ENCODE data around the gene TECPR1. TPM values are rescaled to one million over a fixed set of nuclear protein-coding genes. Genes with fewer than 3 reads are reported as not detected.

TECPR1 gene
- total and polyA plus RNA-seq, 2 experiments from 2014 or later, result 4.6 to 24.4 TPM

DNA sequence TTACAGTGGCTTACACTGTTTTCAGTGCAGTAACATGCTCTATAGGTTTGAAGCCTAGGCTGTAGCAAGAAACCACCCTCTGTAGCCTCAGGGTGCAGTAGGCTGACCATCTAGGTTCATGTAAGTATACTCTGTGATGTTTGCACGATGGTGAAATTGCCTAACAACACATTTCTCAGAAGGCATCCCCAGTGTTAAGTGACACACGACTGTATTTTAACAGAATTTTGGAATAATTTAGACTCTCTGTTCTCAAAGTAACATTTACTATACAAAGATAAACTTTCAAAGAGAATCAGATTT lies 85.4 kb downstream of the TECPR1 start (continued):
- TF ChIP-seq, protein P1, sequence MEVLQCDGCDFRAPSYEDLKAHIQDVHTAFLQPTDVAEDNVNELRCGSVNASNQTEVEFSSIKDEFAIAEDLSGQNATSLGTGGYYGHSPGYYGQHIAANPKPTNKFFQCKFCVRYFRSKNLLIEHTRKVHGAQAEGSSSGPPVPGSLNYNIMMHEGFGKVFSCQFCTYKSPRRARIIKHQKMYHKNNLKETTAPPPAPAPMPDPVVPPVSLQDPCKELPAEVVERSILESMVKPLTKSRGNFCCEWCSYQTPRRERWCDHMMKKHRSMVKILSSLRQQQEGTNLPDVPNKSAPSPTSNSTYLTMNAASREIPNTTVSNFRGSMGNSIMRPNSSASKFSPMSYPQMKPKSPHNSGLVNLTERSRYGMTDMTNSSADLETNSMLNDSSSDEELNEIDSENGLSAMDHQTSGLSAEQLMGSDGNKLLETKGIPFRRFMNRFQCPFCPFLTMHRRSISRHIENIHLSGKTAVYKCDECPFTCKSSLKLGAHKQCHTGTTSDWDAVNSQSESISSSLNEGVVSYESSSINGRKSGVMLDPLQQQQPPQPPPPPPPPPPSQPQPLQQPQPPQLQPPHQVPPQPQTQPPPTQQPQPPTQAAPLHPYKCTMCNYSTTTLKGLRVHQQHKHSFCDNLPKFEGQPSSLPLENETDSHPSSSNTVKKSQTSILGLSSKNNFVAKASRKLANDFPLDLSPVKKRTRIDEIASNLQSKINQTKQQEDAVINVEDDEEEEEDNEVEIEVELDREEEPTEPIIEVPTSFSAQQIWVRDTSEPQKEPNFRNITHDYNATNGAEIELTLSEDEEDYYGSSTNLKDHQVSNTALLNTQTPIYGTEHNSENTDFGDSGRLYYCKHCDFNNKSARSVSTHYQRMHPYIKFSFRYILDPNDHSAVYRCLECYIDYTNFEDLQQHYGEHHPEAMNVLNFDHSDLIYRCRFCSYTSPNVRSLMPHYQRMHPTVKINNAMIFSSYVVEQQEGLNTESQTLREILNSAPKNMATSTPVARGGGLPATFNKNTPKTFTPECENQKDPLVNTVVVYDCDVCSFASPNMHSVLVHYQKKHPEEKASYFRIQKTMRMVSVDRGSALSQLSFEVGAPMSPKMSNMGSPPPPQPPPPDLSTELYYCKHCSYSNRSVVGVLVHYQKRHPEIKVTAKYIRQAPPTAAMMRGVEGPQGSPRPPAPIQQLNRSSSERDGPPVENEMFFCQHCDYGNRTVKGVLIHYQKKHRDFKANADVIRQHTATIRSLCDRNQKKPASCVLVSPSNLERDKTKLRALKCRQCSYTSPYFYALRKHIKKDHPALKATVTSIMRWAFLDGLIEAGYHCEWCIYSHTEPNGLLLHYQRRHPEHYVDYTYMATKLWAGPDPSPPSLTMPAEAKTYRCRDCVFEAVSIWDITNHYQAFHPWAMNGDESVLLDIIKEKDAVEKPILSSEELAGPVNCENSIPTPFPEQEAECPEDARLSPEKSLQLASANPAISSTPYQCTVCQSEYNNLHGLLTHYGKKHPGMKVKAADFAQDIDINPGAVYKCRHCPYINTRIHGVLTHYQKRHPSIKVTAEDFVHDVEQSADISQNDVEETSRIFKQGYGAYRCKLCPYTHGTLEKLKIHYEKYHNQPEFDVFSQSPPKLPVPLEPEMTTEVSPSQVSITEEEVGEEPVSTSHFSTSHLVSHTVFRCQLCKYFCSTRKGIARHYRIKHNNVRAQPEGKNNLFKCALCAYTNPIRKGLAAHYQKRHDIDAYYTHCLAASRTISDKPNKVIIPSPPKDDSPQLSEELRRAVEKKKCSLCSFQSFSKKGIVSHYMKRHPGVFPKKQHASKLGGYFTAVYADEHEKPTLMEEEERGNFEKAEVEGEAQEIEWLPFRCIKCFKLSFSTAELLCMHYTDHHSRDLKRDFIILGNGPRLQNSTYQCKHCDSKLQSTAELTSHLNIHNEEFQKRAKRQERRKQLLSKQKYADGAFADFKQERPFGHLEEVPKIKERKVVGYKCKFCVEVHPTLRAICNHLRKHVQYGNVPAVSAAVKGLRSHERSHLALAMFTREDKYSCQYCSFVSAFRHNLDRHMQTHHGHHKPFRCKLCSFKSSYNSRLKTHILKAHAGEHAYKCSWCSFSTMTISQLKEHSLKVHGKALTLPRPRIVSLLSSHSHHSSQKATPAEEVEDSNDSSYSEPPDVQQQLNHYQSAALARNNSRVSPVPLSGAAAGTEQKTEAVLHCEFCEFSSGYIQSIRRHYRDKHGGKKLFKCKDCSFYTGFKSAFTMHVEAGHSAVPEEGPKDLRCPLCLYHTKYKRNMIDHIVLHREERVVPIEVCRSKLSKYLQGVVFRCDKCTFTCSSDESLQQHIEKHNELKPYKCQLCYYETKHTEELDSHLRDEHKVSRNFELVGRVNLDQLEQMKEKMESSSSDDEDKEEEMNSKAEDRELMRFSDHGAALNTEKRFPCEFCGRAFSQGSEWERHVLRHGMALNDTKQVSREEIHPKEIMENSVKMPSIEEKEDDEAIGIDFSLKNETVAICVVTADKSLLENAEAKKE (CRISPR knock-in tag; IDR thresholded peaks at IDR 0.05), result no peak
- TF ChIP-seq CREB1 (CRISPR knock-in tag; IDR thresholded peaks at IDR 0.05; ENCODE audit: low read depth), result no peak
- no peak for TF ChIP-seq POLR2AphosphoS5 (IDR thresholded peaks at IDR 0.05; ENCODE audit: low read depth)

DNA sequence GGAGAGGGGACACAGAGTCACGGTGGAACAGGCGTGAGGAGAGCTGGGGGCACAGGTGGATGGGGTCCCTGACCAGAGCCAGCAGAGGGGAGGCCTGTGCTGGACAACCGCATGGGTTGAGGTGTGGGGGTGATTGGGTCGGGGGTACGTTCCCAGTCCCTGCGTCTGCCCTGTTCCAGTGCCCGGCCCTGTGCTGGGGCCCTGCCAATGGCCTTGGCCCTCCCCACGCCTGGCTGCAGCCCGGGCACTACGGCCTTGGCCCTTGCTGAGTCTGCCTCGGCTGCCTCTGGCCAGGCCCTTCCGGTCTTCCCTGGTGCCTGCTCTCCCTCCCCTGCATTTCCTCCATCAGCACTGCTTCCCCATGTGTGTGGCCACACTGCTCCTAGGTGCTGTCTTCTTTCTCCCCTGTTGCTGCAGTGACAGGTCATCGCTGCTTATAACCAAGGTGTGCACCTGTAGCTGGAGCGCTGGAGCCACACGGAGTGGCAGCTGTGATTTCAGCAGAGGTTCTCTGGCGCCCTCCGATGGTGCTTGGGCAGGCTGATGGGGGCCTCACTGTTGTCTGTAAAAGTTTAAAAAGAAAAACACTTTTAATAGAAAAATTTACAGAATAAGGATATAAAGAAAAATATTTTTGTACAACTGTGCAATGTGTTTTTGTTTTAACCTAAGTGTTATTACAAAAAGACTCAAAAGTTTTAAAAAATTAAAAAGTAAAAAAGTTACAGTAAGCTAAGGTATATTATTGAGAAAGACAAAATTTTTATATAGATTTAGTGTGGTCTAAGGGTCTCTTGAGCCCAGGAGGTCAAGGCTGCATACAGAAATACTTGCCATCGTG lies 86.0 kb downstream of the TECPR1 start:
- Mint-ChIP-seq H3K4me1 (peaks cover 22% of the 10 kb centered on the region; the same call in 2 of the 3 replicates), H3K27ac (no peak overlapping the region)
- H3K9me2 ChIP-seq (ENCODE audit: insufficient read depth), result no peaks in the 10 kb centered on the region

More for the DNA sequence above, 86.0 kb downstream of the TECPR1 start:
- peaks cover 5% of the 10 kb centered on the region for H3K4me1 ChIP-seq (ENCODE audit: insufficient read depth)
- no peak overlapping the region for H3K4me3 Mint-ChIP-seq
- H3K79me2 ChIP-seq (replicated peaks; ENCODE audit: insufficient read depth), result peaks cover 12% of the 10 kb centered on the region
- H3K4me3 ChIP-seq, result no peak overlapping the region
- H3K27me3 Mint-ChIP-seq (ENCODE audit: insufficient read depth, low read depth, poor library complexity), result peaks cover 3% of the 10 kb centered on the region
- no peaks in the 10 kb centered on the region for H3K27me3 ChIP-seq (ENCODE audit: insufficient read depth)
- no peaks in the 10 kb centered on the region for H3K36me3 Mint-ChIP-seq (ENCODE audit: low read depth)
- H3F3A ChIP-seq (replicated peaks; ENCODE audit: low read depth), result 0 out of 2 replicates have a peak, but pooled peaks cover 2% of the 10 kb centered on the region
- H2AFZ ChIP-seq, result no peak overlapping the region
- H3K36me3 ChIP-seq (ENCODE audit: insufficient read depth), result no peaks in the 10 kb centered on the region
- H4K20me1 ChIP-seq (replicated peaks; ENCODE audit: insufficient read depth), result peaks cover 16% of the 10 kb centered on the region; the same call in 1 of the 2 replicates
- no peak overlapping the region for H3K27ac ChIP-seq (ENCODE audit: low read depth)
- peak; percentile 91 for ATAC-seq
- no peak for TF ChIP-seq EZH2 (IDR thresholded peaks at IDR 0.05; ENCODE audit: low read depth, unreplicated experiment)
- TF ChIP-seq, protein P2, sequence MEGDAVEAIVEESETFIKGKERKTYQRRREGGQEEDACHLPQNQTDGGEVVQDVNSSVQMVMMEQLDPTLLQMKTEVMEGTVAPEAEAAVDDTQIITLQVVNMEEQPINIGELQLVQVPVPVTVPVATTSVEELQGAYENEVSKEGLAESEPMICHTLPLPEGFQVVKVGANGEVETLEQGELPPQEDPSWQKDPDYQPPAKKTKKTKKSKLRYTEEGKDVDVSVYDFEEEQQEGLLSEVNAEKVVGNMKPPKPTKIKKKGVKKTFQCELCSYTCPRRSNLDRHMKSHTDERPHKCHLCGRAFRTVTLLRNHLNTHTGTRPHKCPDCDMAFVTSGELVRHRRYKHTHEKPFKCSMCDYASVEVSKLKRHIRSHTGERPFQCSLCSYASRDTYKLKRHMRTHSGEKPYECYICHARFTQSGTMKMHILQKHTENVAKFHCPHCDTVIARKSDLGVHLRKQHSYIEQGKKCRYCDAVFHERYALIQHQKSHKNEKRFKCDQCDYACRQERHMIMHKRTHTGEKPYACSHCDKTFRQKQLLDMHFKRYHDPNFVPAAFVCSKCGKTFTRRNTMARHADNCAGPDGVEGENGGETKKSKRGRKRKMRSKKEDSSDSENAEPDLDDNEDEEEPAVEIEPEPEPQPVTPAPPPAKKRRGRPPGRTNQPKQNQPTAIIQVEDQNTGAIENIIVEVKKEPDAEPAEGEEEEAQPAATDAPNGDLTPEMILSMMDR (conservative IDR thresholded peaks at IDR 0.05; ENCODE audit: low read depth in 2 of 2), result peak; percentile 87
- TF ChIP-seq ZNF114 (CRISPR knock-in tag; IDR thresholded peaks at IDR 0.05), result no peak
- TF ChIP-seq, protein P3, sequence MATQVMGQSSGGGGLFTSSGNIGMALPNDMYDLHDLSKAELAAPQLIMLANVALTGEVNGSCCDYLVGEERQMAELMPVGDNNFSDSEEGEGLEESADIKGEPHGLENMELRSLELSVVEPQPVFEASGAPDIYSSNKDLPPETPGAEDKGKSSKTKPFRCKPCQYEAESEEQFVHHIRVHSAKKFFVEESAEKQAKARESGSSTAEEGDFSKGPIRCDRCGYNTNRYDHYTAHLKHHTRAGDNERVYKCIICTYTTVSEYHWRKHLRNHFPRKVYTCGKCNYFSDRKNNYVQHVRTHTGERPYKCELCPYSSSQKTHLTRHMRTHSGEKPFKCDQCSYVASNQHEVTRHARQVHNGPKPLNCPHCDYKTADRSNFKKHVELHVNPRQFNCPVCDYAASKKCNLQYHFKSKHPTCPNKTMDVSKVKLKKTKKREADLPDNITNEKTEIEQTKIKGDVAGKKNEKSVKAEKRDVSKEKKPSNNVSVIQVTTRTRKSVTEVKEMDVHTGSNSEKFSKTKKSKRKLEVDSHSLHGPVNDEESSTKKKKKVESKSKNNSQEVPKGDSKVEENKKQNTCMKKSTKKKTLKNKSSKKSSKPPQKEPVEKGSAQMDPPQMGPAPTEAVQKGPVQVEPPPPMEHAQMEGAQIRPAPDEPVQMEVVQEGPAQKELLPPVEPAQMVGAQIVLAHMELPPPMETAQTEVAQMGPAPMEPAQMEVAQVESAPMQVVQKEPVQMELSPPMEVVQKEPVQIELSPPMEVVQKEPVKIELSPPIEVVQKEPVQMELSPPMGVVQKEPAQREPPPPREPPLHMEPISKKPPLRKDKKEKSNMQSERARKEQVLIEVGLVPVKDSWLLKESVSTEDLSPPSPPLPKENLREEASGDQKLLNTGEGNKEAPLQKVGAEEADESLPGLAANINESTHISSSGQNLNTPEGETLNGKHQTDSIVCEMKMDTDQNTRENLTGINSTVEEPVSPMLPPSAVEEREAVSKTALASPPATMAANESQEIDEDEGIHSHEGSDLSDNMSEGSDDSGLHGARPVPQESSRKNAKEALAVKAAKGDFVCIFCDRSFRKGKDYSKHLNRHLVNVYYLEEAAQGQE (IDR thresholded peaks at IDR 0.05; ENCODE audit: unreplicated experiment), result no peak
- DNase-seq (ENCODE audit: low spot score), result peak; percentile 85
- H3K9me3 Mint-ChIP-seq, result no peaks in the 10 kb centered on the region
- H3K4me2 ChIP-seq, result no peak overlapping the region

Data from GM23338 (cell line).